Chondrocyte (in vitro differentiated cells): ENCODE measurements around the gene COL4A2. TPM values are rescaled to one million over a fixed set of nuclear protein-coding genes. Genes with fewer than 3 reads are reported as not detected.

Experiments
- DNase-seq: peaks from one replicate; pipeline ENCODE4 v3.0.0; 2021; ENCODE audit warnings: mixed read lengths, low spot score
- H3K27ac Mint-ChIP-seq: one replicate; pipeline ENCODE4 v1.8.0; 2021; ENCODE audit warnings: mild to moderate bottlenecking, moderate library complexity, mixed read lengths; ENCODE audit not compliant: unreplicated experiment
- H3K27me3 Mint-ChIP-seq: 2 replicates; pipeline ENCODE4 v1.8.0; 2021; ENCODE audit warnings: low read depth, mixed read lengths
- H3K36me3 Mint-ChIP-seq: 2 replicates; pipeline ENCODE4 v1.8.0; 2021; ENCODE audit warnings: low read depth, mixed read lengths
- H3K4me1 Mint-ChIP-seq: 2 replicates; pipeline ENCODE4 v1.8.0; 2021; ENCODE audit warnings: low read depth, mild to moderate bottlenecking, mixed read lengths
- H3K4me3 Mint-ChIP-seq: one replicate; pipeline ENCODE4 v1.8.0; 2021; ENCODE audit warnings: mild to moderate bottlenecking, moderate library complexity, mixed read lengths; ENCODE audit not compliant: unreplicated experiment
- H3K9me3 Mint-ChIP-seq: 2 replicates; pipeline ENCODE4 v1.8.0; 2021; ENCODE audit warnings: low read depth, mixed read lengths
- total RNA-seq: library from RNA; stranded (reverse); gene quantifications from 3 replicates; pipeline ENCODE4 v1.2.1, GENCODE V29; 2021
- TF ChIP-seq, protein P1 (sequence below): fragments of 200-600 bp; sonication (generic); IDR thresholded peaks from 2 replicates; pipeline ENCODE4 v1.5.0; 2021; ENCODE audit warnings: antibody characterized with exemption, mild to moderate bottlenecking, moderate library complexity

The COL4A2 gene
- total RNA-seq, 1 donor from 2014 or later = 2,366 TPM

DNA sequence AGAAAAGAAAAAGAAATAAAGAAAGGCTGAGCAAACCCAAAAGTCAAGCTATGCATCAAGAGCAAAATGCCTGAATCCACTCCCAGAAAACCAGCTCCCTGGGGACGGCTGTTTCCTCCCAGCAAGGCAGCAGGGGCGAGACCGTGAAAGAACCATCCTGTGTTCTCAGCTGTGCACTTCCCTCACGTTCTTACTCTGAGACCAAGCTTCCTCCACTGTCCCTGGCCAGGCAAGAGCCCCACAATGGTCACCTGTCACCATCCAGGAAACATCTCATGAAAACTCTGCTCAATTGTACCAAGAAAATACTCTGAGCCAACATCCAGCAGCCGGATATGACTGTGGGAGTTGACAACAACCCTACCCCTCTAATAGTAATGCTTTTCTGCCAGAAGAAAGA lies 231.5 kb downstream of the COL4A2 start:
- Mint-ChIP-seq H3K9me3 (no peaks in the 10 kb centered on the region), H3K4me1 (peaks cover 34% of the 10 kb centered on the region), H3K36me3 (no peaks in the 10 kb centered on the region), H3K27ac (peak overlapping the region; percentile 84), H3K4me3 (no peak overlapping the region), H3K27me3 (no peaks in the 10 kb centered on the region)
- DNase-seq = no peak
- TF ChIP-seq, protein P1, sequence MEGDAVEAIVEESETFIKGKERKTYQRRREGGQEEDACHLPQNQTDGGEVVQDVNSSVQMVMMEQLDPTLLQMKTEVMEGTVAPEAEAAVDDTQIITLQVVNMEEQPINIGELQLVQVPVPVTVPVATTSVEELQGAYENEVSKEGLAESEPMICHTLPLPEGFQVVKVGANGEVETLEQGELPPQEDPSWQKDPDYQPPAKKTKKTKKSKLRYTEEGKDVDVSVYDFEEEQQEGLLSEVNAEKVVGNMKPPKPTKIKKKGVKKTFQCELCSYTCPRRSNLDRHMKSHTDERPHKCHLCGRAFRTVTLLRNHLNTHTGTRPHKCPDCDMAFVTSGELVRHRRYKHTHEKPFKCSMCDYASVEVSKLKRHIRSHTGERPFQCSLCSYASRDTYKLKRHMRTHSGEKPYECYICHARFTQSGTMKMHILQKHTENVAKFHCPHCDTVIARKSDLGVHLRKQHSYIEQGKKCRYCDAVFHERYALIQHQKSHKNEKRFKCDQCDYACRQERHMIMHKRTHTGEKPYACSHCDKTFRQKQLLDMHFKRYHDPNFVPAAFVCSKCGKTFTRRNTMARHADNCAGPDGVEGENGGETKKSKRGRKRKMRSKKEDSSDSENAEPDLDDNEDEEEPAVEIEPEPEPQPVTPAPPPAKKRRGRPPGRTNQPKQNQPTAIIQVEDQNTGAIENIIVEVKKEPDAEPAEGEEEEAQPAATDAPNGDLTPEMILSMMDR = no peak

DNA sequence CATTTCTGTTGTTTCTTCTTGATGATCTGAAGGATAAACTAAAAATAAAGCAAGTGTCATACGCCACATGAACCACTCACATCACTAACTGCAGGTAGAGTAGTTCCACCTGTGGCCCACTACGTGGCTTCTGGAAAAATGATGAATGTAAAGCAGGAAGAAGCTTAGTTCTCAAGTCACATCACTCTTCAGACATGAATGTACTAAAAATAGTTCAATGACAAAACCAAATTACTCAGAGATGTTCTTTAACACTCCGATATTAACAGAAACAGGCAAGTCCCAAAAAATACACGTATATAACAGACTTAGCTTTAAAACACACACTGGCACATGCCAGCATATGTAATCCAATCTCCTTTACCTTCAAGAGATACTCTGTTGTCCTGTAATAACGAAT lies 232.8 kb downstream of the COL4A2 start:
- H3K27me3 Mint-ChIP-seq = no peaks in the 10 kb centered on the region
- peak overlapping the region; percentile 70 for H3K27ac Mint-ChIP-seq
- DNase-seq = no peak
- H3K36me3 Mint-ChIP-seq = peaks cover 1% of the 10 kb centered on the region
- peaks cover 1% of the 10 kb centered on the region for H3K9me3 Mint-ChIP-seq
- TF ChIP-seq, protein P1 = no peak
- H3K4me3 Mint-ChIP-seq = no peak overlapping the region
- peaks cover 34% of the 10 kb centered on the region for H3K4me1 Mint-ChIP-seq

DNA sequence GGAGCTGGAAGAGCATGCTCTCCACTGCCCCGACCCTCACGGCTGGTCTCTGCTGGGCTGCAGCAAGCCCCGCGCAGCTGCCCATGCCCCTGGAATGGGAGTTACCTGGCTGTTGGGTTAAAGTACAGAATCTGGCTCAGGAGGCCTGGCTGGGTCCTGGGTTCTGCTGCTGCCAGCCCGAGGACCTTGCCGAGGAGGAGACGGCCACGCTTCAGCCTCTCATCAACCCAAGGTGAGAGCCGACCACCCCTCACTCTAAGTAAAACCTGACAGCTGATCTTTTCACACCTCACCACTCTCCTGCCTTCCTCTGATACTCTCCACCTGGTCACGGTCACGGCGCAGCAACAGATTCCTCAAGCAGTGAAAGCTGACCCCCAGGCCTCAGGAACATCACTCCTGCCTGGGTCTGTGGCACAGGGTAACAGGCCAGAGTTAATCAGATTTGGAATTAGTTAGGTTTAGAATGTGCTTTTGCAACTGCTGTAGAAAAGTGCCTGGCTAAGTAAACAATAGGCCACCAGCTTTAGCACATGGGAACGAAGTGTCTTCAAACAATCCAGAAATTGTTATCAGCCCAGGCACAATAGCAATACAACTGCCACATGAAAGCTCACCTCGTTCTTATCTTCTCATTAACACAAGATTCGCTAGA lies 233.9 kb downstream of the COL4A2 start:
- DNase-seq = peak; percentile 66
- TF ChIP-seq, protein P1 = no peak
- no peak overlapping the region for H3K4me3 Mint-ChIP-seq
- peak overlapping the region; percentile 79 for H3K27ac Mint-ChIP-seq
- peaks cover 36% of the 10 kb centered on the region for H3K4me1 Mint-ChIP-seq
- H3K36me3 Mint-ChIP-seq = peaks cover 2% of the 10 kb centered on the region
- H3K27me3 Mint-ChIP-seq = no peaks in the 10 kb centered on the region
- peaks cover 2% of the 10 kb centered on the region for H3K9me3 Mint-ChIP-seq

DNA sequence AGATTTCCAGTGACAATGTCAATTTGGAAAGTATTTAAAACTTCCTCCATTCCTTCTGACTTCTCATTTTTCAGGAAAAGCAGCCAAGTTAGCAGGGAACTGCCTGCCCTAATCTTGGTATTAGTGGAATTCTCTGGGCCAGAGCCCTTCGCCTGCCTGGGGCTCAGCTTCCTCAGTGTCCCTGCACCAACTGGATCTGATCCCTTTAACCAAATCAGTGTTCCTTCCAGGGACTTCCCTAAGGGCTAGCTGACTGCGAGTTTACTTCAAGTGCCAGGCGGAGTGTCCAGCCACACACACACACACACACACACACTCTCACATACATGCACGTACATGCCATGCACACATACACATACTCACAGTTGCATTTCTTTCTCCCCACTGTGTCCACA lies 234.4 kb downstream of the COL4A2 start:
- H3K36me3 Mint-ChIP-seq = peaks cover 2% of the 10 kb centered on the region
- DNase-seq = no peak
- peaks cover 2% of the 10 kb centered on the region for H3K9me3 Mint-ChIP-seq
- peak overlapping the region; percentile 31 for H3K4me3 Mint-ChIP-seq
- TF ChIP-seq, protein P1 = no peak
- peaks cover 39% of the 10 kb centered on the region for H3K4me1 Mint-ChIP-seq
- H3K27ac Mint-ChIP-seq = peak overlapping the region; percentile 79
- no peaks in the 10 kb centered on the region for H3K27me3 Mint-ChIP-seq

DNA sequence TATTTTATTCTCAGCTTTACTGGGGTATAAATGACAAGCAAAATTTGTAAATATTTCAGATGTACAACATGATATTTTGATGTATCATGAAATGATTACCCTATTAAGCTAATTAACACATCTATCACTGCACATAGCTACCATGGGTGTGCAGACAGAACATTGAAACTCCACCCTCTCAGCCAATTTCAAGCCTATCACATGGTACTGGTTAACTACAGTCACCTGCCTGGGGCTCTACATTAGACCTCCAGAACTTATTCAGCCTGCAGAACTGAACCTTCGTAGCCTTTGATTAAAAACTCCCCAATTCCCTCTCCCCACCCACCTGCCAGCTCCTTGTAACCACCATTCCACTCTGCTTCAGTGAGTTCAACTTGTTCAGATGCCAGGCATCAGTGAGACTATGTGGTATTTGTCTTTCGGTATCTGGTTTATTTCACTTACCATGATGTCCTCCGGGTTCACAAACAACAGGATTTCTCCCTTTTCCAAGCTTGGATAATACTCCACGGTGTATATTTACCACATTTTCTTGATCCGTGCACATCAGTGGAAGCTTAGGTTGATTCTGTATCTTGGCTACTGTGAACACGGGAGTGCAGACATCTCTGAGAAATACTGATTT lies 235.2 kb downstream of the COL4A2 start:
- H3K27me3 Mint-ChIP-seq = no peaks in the 10 kb centered on the region
- TF ChIP-seq, protein P1 = no peak
- H3K4me1 Mint-ChIP-seq = peaks cover 46% of the 10 kb centered on the region
- H3K9me3 Mint-ChIP-seq = peaks cover 2% of the 10 kb centered on the region
- no peak overlapping the region for H3K4me3 Mint-ChIP-seq
- H3K27ac Mint-ChIP-seq = peak overlapping the region; percentile 9
- DNase-seq = no peak
- H3K36me3 Mint-ChIP-seq = peaks cover 5% of the 10 kb centered on the region
